SU-DHL-6 (cell line): ENCODE data around the gene UBE4B.
"Not testable (repeated sequence)": the region's sequence is repeated elsewhere in the genome, so short reads cannot be mapped to it uniquely, and the experiment has no call there.

Experiments used
- EZH2phosphoT487 ChIP-seq: fragments of 200-600 bp; sonication (generic), shearing (Covaris generic); conservative IDR thresholded peaks from 2 replicates; pipeline ENCODE4 v1.6.1; 2018; ENCODE audit warnings: mild to moderate bottlenecking, antibody characterized with exemption, low read length, moderate library complexity, mixed read lengths
- TF ChIP-seq, protein P1 (sequence below): fragments of 200-600 bp; sonication (generic); IDR thresholded peaks from one replicate; pipeline ENCODE4 v1.5.1; 2017; ENCODE audit warnings: antibody characterized with exemption, mild to moderate bottlenecking, low read length, moderate library complexity; ENCODE audit not compliant: insufficient read depth, poor library complexity, severe bottlenecking

DNA sequence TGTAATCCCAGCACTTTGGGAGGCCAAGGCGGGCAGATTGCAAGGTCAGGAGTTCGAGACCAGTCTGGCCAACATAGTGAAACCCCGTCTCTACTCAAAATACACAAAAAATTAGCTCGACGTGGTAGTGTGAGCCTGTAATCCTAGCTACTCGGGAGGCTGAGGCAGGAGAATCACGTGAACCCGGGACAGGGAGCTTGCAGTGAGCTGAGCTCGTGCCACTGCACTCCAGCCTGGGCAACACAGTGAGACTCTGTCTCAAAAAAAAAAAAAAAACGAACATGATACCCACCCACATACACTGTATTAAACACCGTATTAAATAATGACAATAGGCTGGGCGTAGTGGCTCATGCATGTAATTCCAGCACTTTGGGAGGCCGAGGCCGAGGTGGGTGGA is 172.4 kb downstream of the UBE4B start:
- TF ChIP-seq EZH2phosphoT487, result not testable (repeated sequence)
- TF ChIP-seq, protein P1, sequence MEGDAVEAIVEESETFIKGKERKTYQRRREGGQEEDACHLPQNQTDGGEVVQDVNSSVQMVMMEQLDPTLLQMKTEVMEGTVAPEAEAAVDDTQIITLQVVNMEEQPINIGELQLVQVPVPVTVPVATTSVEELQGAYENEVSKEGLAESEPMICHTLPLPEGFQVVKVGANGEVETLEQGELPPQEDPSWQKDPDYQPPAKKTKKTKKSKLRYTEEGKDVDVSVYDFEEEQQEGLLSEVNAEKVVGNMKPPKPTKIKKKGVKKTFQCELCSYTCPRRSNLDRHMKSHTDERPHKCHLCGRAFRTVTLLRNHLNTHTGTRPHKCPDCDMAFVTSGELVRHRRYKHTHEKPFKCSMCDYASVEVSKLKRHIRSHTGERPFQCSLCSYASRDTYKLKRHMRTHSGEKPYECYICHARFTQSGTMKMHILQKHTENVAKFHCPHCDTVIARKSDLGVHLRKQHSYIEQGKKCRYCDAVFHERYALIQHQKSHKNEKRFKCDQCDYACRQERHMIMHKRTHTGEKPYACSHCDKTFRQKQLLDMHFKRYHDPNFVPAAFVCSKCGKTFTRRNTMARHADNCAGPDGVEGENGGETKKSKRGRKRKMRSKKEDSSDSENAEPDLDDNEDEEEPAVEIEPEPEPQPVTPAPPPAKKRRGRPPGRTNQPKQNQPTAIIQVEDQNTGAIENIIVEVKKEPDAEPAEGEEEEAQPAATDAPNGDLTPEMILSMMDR, result not testable (repeated sequence)
